Gastroesophageal sphincter (tissue), 3 donors: Measurements from ENCODE around the gene ZRANB3.

ENCODE experiments used
- EP300 ChIP-seq: sonication (generic); formaldehyde crosslinking; IDR thresholded peaks from one replicate; pipeline ENCODE4 v1.6.1; 2017; ENCODE audit warnings: antibody characterized with exemption, mild to moderate bottlenecking
- POLR2A ChIP-seq, 2 donors: fragments of 450-650 bp; IDR thresholded peaks; one replicate each; pipeline ENCODE4 v1.6.1; 2017; ENCODE audit warnings: antibody characterized with exemption in 2 of 2, mild to moderate bottlenecking in 2 of 2, moderate library complexity in 1 of 2
- POLR2AphosphoS5 ChIP-seq: sonication (generic); formaldehyde crosslinking; IDR thresholded peaks from one replicate; pipeline ENCODE4 v1.6.1; 2017; ENCODE audit warnings: antibody characterized with exemption
- TF ChIP-seq, protein P1 (sequence below), 4 experiments: fragments of 200-600 bp in 2 of 4; fragments of 450-650 bp in 2 of 4; sonication (generic) in 1 of 4; IDR thresholded peaks; one replicate each; pipeline ENCODE4 v1.5.1; 2017 to 2019; ENCODE audit warnings: antibody characterized with exemption in 4 of 4, mild to moderate bottlenecking in 2 of 4, moderate library complexity in 2 of 4

DNA sequence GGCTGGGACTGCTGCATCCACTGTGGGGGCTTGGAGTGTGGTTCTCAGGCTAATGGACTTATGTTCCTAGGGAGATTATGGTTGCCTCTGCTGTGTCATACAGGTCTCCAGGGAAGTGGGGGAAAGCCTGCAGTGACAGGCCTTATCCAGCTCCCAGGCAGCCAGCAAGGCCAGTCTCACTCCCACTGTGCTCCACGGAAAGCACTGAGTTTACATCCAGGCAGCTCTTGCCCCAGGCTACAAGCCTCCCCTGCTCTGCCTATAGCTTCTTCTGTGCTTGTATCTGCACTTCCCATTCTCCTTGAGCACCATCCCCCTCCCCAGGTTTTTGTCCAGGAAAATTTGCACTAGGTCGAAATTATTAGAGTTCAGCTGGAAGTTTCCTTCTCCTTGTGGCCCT lies 231.9 kb downstream of the ZRANB3 start:
- TF ChIP-seq, protein P1, sequence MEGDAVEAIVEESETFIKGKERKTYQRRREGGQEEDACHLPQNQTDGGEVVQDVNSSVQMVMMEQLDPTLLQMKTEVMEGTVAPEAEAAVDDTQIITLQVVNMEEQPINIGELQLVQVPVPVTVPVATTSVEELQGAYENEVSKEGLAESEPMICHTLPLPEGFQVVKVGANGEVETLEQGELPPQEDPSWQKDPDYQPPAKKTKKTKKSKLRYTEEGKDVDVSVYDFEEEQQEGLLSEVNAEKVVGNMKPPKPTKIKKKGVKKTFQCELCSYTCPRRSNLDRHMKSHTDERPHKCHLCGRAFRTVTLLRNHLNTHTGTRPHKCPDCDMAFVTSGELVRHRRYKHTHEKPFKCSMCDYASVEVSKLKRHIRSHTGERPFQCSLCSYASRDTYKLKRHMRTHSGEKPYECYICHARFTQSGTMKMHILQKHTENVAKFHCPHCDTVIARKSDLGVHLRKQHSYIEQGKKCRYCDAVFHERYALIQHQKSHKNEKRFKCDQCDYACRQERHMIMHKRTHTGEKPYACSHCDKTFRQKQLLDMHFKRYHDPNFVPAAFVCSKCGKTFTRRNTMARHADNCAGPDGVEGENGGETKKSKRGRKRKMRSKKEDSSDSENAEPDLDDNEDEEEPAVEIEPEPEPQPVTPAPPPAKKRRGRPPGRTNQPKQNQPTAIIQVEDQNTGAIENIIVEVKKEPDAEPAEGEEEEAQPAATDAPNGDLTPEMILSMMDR (IDR thresholded peaks at IDR 0.05), result no peak
- TF ChIP-seq POLR2A (IDR thresholded peaks at IDR 0.05) (no peak), EP300 (no peak), POLR2AphosphoS5 (no peak)
